Measurements from ENCODE around the gene DENND2A.
"Not testable (repeated sequence)": the region's sequence is repeated elsewhere in the genome, so short reads cannot be mapped to it uniquely, and the experiment has no call there.

Gene DENND2A

GRCh38 chr7:140644761-140645160, 4.1 kb upstream of the DENND2A start:
- not testable (repeated sequence) for DNase-seq

- DNase-seq = no peak
Observed at GRCh38 chr7:140643416-140643815, 2.8 kb upstream of the DENND2A start.

- no peak for DNase-seq
Observed at GRCh38 chr7:140641524-140642195, 1.0 kb upstream of the DENND2A start.

GRCh38 chr7:140640060-140640637, 464 bp downstream of the DENND2A start:
- peak; percentile 33 for DNase-seq

GRCh38 chr7:140639366-140640053, 1.1 kb downstream of the DENND2A start:
- DNase-seq = peak; percentile 45

GRCh38 chr7:140638173-140638791, 2.3 kb downstream of the DENND2A start:
- no peak for DNase-seq

- DNase-seq = no peak
Observed at GRCh38 chr7:140637400-140637799, 3.2 kb downstream of the DENND2A start.

GRCh38 chr7:140635816-140636215, 4.8 kb downstream of the DENND2A start:
- no peak for DNase-seq

GRCh38 chr7:140635345-140635744, 5.3 kb downstream of the DENND2A start:
- DNase-seq = no peak

GRCh38 chr7:140631602-140632001, 9.0 kb downstream of the DENND2A start:
- DNase-seq = no peak

GRCh38 chr7:140631021-140631420, 9.6 kb downstream of the DENND2A start:
- no peak for DNase-seq

- no peak for DNase-seq
Observed at GRCh38 chr7:140625908-140626868, 14.4 kb downstream of the DENND2A start.

GRCh38 chr7:140625192-140625558, 15.4 kb downstream of the DENND2A start:
- DNase-seq = not testable (repeated sequence)

- DNase-seq = no peak
Observed at GRCh38 chr7:140624392-140625191, 16.0 kb downstream of the DENND2A start.

GRCh38 chr7:140623980-140624379, 16.6 kb downstream of the DENND2A start:
- no peak for DNase-seq

GRCh38 chr7:140621401-140622021, 19.1 kb downstream of the DENND2A start:
- no peak for DNase-seq

GRCh38 chr7:140619915-140620510, 20.6 kb downstream of the DENND2A start:
- not testable (repeated sequence) for DNase-seq

GRCh38 chr7:140619176-140619575, 21.4 kb downstream of the DENND2A start:
- no peak for DNase-seq

- no peak for DNase-seq
Observed at GRCh38 chr7:140618306-140618705, 22.3 kb downstream of the DENND2A start.

- no peak for DNase-seq
Observed at GRCh38 chr7:140617081-140617480, 23.5 kb downstream of the DENND2A start.

- DNase-seq = no peak
Observed at GRCh38 chr7:140616328-140616727, 24.3 kb downstream of the DENND2A start.

Measured in stimulated activated CD4-positive, alpha-beta T cell treated with anti-CD3 and anti-CD28 coated beads, Interleukin-15, amount 100 ng/mL, for 24 hours (primary cell).